ENCODE data around the gene ZBED6.

GRCh38 chr1:203768256-203768655 is 27.2 kb upstream of the ZBED6 start:
- no peak for TF ChIP-seq CTCF (IDR thresholded peaks at IDR 0.05)
- TF ChIP-seq POLR2A (IDR thresholded peaks at IDR 0.05) = no peak
